GM23338 (cell line): ENCODE data around the gene SCNN1B.

Source experiments
- CTCF ChIP-seq, 2 experiments: fragments of 200-600 bp in 1 of 2; sonication (generic) in 1 of 2; conservative IDR thresholded peaks; 2 replicates each; pipeline versions ENCODE4 v1.5.1 to v1.6.1; 2016 to 2017; ENCODE audit warnings: antibody characterized with exemption in 2 of 2, low read depth in 2 of 2, mild to moderate bottlenecking in 2 of 2, moderate library complexity in 1 of 2
- ETS1 ChIP-seq: IDR thresholded peaks from 2 replicates; pipeline ENCODE4 v1.6.1; 2016; ENCODE audit warnings: antibody characterized with exemption
- EZH2 ChIP-seq: fragments of 200-600 bp; sonication (generic); IDR thresholded peaks from one replicate; pipeline ENCODE4 v1.8.0; 2017; ENCODE audit warnings: antibody characterized with exemption, mild to moderate bottlenecking, low read depth; ENCODE audit not compliant: unreplicated experiment
- JUNB ChIP-seq: IDR thresholded peaks from one replicate; pipeline ENCODE4 v1.6.1; 2016; ENCODE audit warnings: antibody characterized with exemption; ENCODE audit not compliant: unreplicated experiment
- POLR2AphosphoS5 ChIP-seq: IDR thresholded peaks from 2 replicates; pipeline ENCODE4 v1.6.1; 2016; ENCODE audit warnings: antibody characterized with exemption, low read depth

DNA sequence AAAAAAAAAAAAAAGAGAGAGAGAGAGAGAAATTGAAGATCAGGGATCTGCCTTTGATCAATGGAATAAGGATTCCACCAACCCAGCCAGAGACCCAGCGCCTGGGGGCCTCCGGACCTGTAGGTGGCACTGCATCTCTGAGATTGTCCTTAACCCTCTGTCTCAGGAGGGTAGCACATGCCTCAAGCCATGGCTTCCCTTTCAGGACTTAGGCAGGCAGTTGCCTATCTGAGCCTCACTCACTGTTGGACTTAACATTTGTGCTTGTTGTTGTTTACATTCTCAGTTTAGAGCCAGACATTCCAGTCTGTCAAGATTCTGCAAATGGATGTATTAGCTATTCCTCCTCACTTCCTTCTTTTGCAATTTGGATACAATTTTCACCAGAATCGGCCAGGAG is 5.1 kb upstream of the SCNN1B start:
- peak; percentile 72 to 77 for TF ChIP-seq CTCF (conservative IDR thresholded peaks at IDR 0.05; ENCODE audit: low read depth in 2 of 2)
- no peak for TF ChIP-seq EZH2
- TF ChIP-seq JUNB = no peak
- no peak for TF ChIP-seq POLR2AphosphoS5
- no peak for TF ChIP-seq ETS1
